SKM-1 treated with dmso at 0.1 percent for 144 hours (cell line): ENCODE data around the gene SCGB1A1.
A peak's percentile ranks its signal among the peaks of the same experiment; 100 is the strongest.

Source experiments
- DNase-seq: peaks from one replicate; lab custom pipeline; 2025; ENCODE audit not compliant: unreplicated experiment; lab: John Stamatoyannopoulos, UW

SCGB1A1 gene

GRCh38 chr11:62420882-62421281, 2.0 kb downstream of the SCGB1A1 start:
- DNase-seq = no peak

DNA sequence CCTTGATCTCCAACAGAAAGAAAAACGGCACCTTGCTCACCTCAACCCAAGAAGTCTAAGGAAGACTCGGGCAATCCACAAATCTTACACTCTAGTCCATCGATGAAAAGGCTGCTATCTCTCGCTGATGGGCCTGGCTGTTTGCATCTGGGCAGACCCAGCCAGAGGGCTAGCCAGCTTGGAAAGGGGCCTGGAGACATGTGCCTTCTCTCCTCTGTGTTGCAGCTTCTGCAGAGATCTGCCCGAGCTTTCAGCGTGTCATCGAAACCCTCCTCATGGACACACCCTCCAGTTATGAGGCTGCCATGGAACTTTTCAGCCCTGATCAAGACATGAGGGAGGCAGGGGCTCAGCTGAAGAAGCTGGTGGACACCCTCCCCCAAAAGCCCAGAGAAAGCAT, 3.2 kb downstream of the SCGB1A1 start:
- DNase-seq = no peak

DNA sequence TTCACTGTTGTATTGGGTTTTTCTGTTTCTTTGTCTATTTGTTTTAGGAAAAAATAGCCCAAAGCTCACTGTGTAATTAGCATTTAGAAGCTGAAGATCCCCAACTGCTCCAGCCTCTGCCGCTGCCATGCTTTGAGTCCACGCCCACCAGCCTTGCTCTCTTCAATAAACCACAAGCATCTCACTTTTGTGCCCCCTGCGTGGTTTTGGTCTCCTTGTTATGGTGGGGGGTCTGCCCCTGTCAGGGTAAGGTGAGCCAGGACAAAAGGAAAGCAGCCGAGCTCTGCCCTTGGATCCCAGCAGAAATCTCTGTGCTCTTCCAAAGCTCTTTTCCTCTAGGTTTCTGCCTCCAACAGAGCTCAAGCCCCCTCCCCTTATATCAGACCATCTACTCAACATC, 4.2 kb downstream of the SCGB1A1 start:
- no peak for DNase-seq

GRCh38 chr11:62427630-62428233, 8.9 kb downstream of the SCGB1A1 start:
- DNase-seq = peak; percentile 22

DNA sequence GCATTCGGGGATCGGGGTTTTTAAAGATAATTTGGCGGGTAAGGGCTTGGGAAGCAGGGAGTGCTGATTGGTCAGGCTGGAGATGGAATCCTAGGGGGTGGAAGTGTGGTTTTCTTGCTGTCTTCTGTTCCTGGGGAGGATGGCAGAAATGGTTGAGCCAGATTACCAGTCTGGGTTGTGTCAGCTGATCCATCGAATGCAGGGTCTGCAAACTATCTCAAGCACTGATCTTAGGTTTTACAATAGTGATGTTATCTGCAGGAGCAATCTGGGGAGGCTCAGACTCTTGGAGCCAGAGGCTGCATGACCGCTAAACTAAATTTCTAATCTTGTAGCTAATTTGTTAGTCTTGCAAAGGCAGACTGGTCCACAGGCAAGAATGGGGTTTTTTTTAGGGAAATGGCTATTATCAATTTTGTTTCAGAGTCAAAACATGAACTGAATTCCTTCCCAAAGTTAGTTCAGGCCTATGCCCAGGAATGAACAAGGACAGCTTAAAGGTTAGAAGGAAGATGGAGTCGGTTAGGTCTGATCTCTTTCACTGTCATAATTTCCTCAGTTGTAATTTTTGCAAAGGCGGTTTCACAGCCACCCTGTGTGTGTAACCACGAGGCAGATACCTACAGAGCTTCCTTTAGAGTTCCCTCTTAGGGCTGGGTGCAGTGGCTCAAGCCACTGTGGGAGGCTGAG, 10.2 kb downstream of the SCGB1A1 start:
- no peak for DNase-seq

DNA sequence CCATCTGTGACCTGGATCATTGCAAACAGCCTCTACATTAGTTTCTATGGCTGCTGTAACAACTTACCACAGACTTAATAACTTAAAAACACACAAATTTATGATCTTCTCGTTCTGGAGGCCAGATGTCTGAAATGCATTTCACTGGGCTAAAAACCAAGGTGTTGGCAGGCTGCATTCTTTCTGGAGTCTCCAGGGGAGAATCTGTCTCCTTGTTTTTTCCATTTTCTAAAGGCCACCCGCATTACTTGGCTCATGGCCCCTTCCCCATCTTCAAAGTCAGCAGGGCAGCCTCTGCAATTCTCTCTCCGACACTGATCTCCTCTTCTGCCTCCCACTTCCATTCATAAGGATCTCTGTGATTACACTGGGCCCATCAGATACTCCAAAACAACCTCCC, 11.6 kb downstream of the SCGB1A1 start:
- DNase-seq = no peak

GRCh38 chr11:62431171-62431901, 12.5 kb downstream of the SCGB1A1 start:
- no peak for DNase-seq

DNA sequence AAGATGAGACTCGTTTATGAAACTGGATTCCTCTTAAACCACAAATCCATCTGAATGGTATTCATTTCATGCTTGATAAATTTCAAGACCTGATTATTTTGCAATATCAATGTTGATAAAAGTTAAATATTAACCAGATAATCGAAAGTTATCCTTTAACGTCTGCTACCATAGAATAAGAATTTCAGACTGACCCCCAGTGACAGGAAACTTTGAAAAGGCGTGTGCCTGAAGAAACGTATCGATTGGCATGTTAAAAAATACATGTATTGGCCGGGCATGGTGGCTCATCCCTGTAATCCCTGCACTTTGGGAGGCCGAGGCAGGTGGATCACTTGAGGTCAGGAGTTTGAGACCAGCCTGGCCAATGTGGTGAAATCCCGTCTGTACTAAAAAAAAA, 13.9 kb downstream of the SCGB1A1 start:
- no peak for DNase-seq

DNA sequence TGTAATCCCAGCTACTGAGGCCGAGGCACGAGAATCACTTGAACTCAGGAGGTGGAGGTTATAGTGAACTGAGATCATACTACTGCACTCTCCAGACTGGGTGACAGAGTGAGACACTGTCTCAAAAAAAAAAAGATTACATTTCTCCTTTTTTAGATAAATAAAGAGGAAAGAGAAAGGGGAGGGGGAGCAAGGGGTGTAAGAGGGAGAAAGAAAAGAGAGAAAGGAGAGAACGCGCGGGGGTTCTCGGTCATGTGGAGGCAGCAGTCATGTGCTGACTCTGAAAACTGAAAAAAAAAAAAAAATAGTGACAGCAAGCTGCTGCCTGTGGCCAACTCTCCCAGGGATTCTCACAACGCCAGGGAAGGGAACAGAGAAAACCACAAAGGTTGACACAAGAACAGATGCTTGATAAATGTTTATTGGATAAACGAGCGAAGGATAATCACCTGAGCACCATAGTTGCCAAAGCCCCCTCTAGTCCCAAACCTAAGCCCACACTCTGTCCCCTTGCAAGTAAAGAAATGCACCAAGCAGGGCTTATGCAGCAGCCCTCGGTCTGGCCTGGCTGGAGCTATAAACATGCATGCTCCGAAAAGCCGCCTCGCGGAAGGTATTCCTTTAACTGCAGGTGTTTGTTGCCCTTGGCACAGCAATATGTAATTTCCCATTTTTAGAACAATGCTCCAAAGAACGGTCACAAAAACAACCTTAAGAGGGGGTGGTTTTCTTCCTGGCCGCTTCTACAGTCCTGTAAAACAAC, 14.5 kb downstream of the SCGB1A1 start:
- no peak for DNase-seq

GRCh38 chr11:62433904-62434276, 15.1 kb downstream of the SCGB1A1 start:
- no peak for DNase-seq

DNA sequence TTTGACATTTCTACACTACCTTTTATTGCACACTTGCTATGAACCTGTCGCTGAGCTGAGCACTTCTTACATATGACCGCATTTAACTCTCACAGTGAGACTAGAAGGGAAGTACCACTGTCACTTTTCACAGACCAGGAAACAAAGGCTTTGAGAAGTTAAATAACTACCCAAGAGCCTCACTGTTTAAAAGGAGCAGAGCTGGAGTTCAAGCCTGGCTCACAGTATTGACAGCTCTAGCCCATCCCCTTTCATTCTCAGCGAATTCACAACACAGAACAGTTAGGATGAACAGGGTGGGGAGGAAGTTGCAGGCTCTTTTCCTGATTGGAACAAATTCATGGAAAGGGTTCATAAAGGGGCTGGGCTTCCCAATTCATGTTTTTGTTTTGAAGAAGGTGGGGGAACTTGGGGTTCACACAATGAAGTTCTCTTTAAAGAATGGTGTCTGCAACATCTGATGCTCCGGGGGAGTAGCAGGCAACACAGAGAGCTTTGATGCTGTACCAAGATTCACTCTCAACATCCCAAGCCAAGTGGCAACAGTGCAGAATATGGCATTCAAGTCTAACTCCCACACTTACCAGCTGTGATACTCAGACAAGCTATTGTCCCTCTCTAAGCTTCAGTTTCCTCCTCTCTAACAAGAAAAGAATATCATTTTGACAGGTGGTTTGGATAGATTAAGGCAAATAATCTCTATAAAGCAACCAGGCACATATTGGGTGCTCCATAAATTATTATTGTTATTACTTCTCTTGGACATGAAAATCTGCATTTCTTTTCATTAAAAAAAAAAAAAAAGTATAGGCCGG, 17.2 kb downstream of the SCGB1A1 start:
- peak; percentile 23 for DNase-seq

- DNase-seq = no peak
These were observed 18.8 kb downstream of the SCGB1A1 start for GRCh38 chr11:62437616-62438015.

DNA sequence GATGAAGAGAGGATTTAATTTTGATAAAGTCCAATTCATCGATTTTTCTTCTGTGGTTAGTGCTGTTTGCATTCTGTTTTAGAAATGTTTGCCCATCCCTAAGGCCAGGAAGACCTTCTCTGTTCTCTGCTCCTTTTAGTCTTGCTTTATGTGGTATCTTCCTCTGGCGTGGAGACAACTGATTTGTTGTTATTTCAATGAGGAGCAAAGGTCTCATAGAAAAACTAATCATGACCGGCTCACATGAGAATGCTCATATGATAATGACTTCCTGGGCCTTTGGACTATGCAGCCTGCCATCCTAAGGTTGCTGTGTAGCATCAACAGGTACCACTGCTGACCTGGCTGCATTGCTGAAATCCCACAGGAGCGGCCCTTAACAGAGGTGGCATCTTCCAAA, 19.8 kb downstream of the SCGB1A1 start:
- DNase-seq = no peak

DNA sequence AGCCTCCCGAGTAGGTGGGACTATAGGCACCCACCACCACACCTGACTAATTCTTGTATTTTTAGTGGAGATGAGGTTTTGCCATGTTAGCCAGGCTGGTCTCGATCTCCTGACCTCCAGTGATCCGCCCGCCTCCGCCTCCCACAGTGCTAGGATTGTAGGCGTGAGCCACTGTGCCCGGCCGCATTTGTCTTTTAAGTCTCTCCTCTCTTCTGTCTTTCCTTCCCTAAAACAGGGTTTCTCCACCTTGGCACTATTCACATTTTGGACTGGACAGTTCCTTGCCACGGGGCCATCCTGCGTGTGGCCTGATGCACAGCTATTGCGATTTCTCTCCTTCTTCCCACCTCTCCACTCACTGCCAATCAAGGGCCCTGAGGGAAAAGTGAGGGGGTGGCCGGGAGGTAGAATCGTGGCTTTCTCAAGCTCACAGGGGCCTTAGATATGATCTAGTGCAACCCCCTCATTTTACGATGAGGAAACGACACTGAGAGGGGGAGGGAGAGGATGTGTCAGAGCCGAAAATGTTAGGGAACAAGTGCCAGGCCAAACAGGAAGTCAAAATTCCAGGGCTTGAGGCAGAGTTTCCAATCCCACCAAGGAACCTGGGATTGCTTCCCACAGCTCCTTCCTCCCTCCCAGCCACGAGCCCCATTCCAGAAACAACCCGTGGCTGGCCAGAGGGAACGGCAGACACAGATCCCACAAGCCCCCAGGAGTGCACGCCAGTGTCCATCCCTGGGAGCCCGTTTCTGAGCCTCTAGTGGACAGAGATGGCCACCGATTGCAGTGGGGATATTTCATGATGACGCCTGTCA, 21.2 kb downstream of the SCGB1A1 start:
- no peak for DNase-seq

DNA sequence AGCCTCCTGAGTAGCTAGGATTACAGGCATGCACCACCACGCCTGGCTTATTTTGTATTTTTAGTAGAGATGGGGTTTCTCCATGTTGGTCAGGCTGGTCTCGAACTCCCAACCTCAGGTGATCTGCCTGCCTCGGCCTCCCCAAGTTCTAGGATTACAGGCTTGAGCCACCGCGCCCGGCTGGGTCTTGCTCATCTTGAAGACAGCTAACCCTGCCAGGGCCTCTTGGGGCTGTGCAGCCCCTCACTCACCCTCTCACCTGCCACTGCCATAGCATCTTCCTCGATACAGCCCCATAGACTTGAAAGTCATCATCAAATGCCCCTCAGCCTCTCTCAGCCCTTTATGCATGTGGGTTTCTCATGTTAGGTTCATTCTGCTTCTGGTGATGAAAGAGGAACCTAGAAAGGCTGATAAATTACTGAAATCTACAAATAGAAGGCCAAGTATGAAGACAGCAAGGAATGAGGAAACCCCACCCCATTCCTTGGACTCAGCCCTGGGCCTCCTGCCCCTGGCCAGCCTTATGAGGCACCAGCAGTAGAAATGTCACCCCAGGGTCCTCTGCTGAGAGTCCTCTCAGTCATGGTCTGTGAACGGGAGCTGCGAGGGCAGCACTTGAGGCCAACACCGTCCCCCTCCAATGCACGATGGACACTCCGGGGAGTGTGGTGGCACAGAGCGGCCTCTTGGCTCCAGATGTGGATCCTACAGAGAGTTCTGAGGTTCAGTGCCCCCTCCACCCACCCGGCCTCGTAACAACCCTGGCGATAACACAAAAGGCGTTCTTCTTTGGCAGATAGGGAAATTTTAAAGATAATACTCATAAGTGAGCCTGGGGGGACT, 24.8 kb downstream of the SCGB1A1 start:
- DNase-seq = peak; percentile 10

DNA sequence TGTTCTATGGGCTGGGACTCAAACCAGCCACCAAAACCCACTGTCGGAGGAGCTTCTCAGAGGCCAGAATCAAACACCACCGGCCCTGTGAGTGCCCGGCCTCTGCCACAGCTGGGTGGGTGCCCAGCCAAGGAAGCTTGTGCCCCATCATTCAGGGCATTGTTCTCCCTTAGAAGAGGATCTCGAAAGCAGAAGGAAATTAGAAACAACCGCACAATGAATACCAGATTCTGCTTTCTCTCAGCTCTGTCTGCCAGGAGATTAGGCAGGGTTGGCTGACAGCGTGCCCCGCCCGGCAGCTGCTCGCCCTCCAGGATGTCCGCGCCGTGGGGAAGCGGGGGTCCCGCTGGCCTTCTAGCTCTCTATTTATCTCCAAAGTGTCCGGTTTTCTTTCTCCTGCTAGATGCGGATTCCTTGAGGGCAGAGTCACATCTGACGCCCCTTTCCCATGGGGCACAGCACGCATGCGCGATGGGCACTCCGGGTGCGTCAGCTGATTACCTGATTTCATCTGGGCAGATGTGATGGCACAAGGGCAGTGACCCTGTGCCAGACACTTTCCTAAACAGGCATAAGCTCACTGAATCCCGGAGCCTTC, 25.5 kb downstream of the SCGB1A1 start:
- DNase-seq = peak; percentile 56

- no peak for DNase-seq
These were observed 26.0 kb downstream of the SCGB1A1 start for GRCh38 chr11:62444835-62445234.

GRCh38 chr11:62445314-62445740, 26.5 kb downstream of the SCGB1A1 start:
- DNase-seq = no peak

DNA sequence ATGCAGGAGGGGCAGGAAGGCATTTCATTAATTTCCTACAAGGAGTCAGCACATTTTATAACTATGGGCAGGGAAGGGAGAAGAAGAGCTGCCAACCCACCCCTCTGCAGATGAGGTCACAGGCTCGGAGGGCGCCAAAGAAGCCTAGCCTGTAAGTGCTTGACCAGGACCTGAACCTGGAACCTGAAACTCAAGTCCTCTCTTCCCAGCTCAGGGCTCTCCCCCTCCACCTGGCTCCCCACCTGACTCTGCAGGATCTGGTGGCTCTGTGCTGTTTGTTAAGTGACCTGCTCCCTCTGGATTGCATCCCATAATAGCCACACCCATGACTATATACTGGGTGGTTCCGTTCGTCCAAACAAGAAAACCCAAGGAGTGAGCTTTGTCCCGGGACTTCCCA, 27.3 kb downstream of the SCGB1A1 start:
- DNase-seq = no peak
